KMS-11 (cell line): ENCODE data around the gene TCF7.

ENCODE experiments used
- H2AFZ ChIP-seq: fragments of 200-600 bp; sonication (generic); 2 replicates; pipeline ENCODE4 v1.6.1; 2016; ENCODE audit warnings: antibody characterized with exemption, mixed run types, low read depth
- H3K27ac ChIP-seq: fragments of 200-600 bp; sonication (generic); 2 replicates; pipeline ENCODE4 v1.6.1; 2016; ENCODE audit warnings: mild to moderate bottlenecking, mixed run types
- H3K27me3 ChIP-seq: fragments of 200-600 bp; sonication (generic); 2 replicates; pipeline ENCODE4 v1.6.1; 2017; ENCODE audit warnings: mild to moderate bottlenecking, low read depth, mixed run types, moderate library complexity; ENCODE audit not compliant: insufficient read depth
- H3K36me3 ChIP-seq: fragments of 200-600 bp; sonication (generic); 2 replicates; pipeline ENCODE4 v1.6.1; 2017; ENCODE audit warnings: mild to moderate bottlenecking, mixed run types; ENCODE audit not compliant: insufficient read depth
- H3K4me1 ChIP-seq: fragments of 200-600 bp; sonication (generic); 2 replicates; pipeline ENCODE4 v1.6.1; 2016; ENCODE audit warnings: mild to moderate bottlenecking, low read depth, mixed run types; ENCODE audit not compliant: poor library complexity, severe bottlenecking
- H3K4me2 ChIP-seq: fragments of 200-600 bp; sonication (generic); 2 replicates; pipeline ENCODE4 v1.7.0; 2016; ENCODE audit warnings: mild to moderate bottlenecking, mixed run types
- H3K4me3 ChIP-seq: fragments of 200-600 bp; sonication (generic); IDR thresholded peaks from 2 replicates; pipeline ENCODE4 v1.6.1; 2017; ENCODE audit warnings: low read depth, low read length, mixed read lengths; ENCODE audit not compliant: insufficient read depth
- H3K79me2 ChIP-seq: fragments of 200-600 bp; sonication (generic); 2 replicates; pipeline ENCODE4 v1.6.1; 2016; ENCODE audit warnings: low read depth, mixed run types; ENCODE audit not compliant: insufficient read depth
- H3K9ac ChIP-seq: fragments of 200-600 bp; sonication (generic); 2 replicates; pipeline ENCODE4 v1.6.1; 2016; ENCODE audit warnings: mild to moderate bottlenecking, mixed run types
- H4K20me1 ChIP-seq: fragments of 200-600 bp; sonication (generic); 2 replicates; pipeline ENCODE4 v1.6.1; 2016; ENCODE audit warnings: mild to moderate bottlenecking, mixed run types; ENCODE audit not compliant: insufficient read depth
- CTCF ChIP-seq: fragments of 200-600 bp; sonication (generic); conservative IDR thresholded peaks from 2 replicates; pipeline ENCODE4 v1.6.1; 2017; ENCODE audit warnings: low read depth, mild to moderate bottlenecking, antibody characterized with exemption, low read length, moderate library complexity, mixed read lengths

TCF7 gene

DNA sequence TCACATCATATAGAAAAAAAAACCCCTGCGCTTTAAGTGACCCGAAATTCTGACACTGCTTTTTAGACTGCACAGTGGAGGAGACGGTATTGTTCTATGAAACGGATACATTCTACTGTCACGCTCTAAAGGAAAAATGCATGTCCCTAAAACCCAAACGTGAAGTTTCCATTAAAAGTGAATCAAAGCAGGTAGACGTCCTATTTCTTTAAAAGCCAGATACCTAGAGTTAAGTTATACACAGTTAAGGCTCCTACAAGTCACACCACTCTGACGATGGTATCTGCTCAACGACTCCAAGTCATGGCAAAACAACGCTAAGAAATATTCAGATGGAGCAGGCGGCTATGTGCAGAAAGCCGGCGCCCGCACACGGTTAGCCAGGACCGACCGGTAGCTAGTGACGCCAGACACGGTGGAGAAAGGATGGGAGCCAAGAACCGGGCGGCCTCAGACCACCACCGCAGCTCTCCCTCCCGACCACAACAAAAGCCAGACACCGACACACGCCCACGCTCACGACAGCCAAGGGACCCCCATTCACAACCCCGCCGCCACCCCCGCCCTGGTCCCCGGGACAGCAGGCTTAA is 61.5 kb downstream of the TCF7 start:
- Histone ChIP-seq H3K79me2 (peaks cover 54% of the 10 kb centered on the region), H2AFZ (no peak overlapping the region; the same call in 1 of the 2 replicates)

GRCh38 chr5:134176511-134177368 is 62.3 kb downstream of the TCF7 start, which contains the start of gene SKP1:
TSS of gene SKP1 (minus strand) at chr5:134176950. CDS start at chr5:134174022, 2,928 bp downstream.
- Histone ChIP-seq H3K79me2 (peaks cover 48% of the 10 kb centered on the region), H3K36me3 (peaks cover 5% of the 10 kb centered on the region; the same call in 1 of the 2 replicates), H2AFZ (peak within 1 kb of the TSS; percentile 84), H3K27ac (peak within 1 kb of the TSS; percentile 97), H3K4me1 (peaks cover 30% of the 10 kb centered on the region), H4K20me1 (peaks cover 5% of the 10 kb centered on the region; the same call in 1 of the 2 replicates), H3K9ac (peak within 1 kb of the TSS; percentile 99), H3K27me3 (no peaks in the 10 kb centered on the region), H3K4me2 (peak within 1 kb of the TSS; percentile 90), H3K4me3 (no peak within 1 kb of the TSS)
- no peak for TF ChIP-seq CTCF

More for the DNA sequence above, 61.5 kb downstream of the TCF7 start:
- peaks cover 5% of the 10 kb centered on the region; the same call in 1 of the 2 replicates for H3K36me3 ChIP-seq
- no peak for TF ChIP-seq CTCF
- peak overlapping the region; percentile 90 for H3K4me2 ChIP-seq
- H3K9ac ChIP-seq, result peak overlapping the region; percentile 99
- peak overlapping the region; percentile 97 for H3K27ac ChIP-seq
- no peaks in the 10 kb centered on the region for H3K27me3 ChIP-seq
- peaks cover 26% of the 10 kb centered on the region for H3K4me1 ChIP-seq
- peaks cover 5% of the 10 kb centered on the region; the same call in 1 of the 2 replicates for H4K20me1 ChIP-seq
- no peak overlapping the region for H3K4me3 ChIP-seq

- Histone ChIP-seq H4K20me1 (peaks cover 5% of the 10 kb centered on the region; the same call in 1 of the 2 replicates), H2AFZ (peak overlapping the region; percentile 84), H3K79me2 (peaks cover 41% of the 10 kb centered on the region), H3K9ac (peak overlapping the region; percentile 99), H3K4me2 (peak overlapping the region; percentile 80), H3K4me3 (no peak overlapping the region), H3K27me3 (no peaks in the 10 kb centered on the region), H3K36me3 (peaks cover 5% of the 10 kb centered on the region; the same call in 1 of the 2 replicates), H3K27ac (peak overlapping the region; percentile 97), H3K4me1 (peaks cover 30% of the 10 kb centered on the region)
- no peak for TF ChIP-seq CTCF
Measured at GRCh38 chr5:134177369-134178095, 63.1 kb downstream of the TCF7 start.

DNA sequence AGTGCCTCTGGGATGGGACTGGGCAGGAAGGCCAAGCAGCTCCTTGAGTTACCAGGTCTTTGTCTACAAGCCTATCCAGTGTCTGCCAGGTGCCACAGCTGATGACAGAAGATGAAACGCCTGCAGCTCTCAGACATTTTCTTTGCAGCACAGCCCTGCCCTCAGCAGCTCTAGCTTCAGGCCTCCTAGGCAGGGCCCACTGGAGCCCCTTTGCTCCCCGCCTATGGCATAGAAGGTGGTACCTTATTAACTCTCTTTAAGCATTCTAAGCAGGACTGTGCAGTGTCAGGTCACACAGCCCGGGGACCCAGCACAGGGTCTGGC is 63.6 kb downstream of the TCF7 start:
- peaks cover 5% of the 10 kb centered on the region; the same call in 1 of the 2 replicates for H3K36me3 ChIP-seq
- H3K9ac ChIP-seq, result no peak overlapping the region
- H3K79me2 ChIP-seq, result peaks cover 36% of the 10 kb centered on the region
- peaks cover 30% of the 10 kb centered on the region for H3K4me1 ChIP-seq
- no peak for TF ChIP-seq CTCF
- no peak overlapping the region for H3K27ac ChIP-seq
- no peaks in the 10 kb centered on the region for H3K27me3 ChIP-seq
- peaks cover 5% of the 10 kb centered on the region; the same call in 1 of the 2 replicates for H4K20me1 ChIP-seq
- no peak overlapping the region for H3K4me3 ChIP-seq
- no peak overlapping the region for H2AFZ ChIP-seq
- peak overlapping the region; percentile 80; the same call in 1 of the 2 replicates for H3K4me2 ChIP-seq
